HG02852 (cell line): ENCODE data around the gene OLAH.
A peak's percentile ranks its signal among the peaks of the same experiment; 100 is the strongest.

Experiments
- ATAC-seq: cut with Tn5 transposase; IDR thresholded peaks from one replicate; pipeline ENCODE4 v1.9.1; 2021; ENCODE audit warnings: mild to moderate bottlenecking, moderate library complexity; ENCODE audit not compliant: unreplicated experiment

OLAH gene

GRCh38 chr10:15122477-15123030, 78.8 kb downstream of the OLAH start:
- ATAC-seq: peak; percentile 92
